Smooth muscle cell (in vitro differentiated cells): ENCODE results near the gene CAPS2. TPM values are rescaled to one million over a fixed set of nuclear protein-coding genes. Genes with fewer than 3 reads are reported as not detected.

Source experiments
- DNase-seq: peaks from one replicate; lab custom pipeline; 2025; ENCODE audit not compliant: unreplicated experiment; lab: John Stamatoyannopoulos, UW
- H2AFZ ChIP-seq: fragments of 200-600 bp; sonication (generic); 2 replicates; pipeline ENCODE4 v1.6.0; 2016; ENCODE audit warnings: antibody characterized with exemption, low read depth, mild to moderate bottlenecking
- H3F3A ChIP-seq: fragments of 200-600 bp; sonication (generic); 2 replicates; pipeline ENCODE4 v1.6.0; 2017; ENCODE audit warnings: antibody characterized with exemption, low read depth
- H3K27ac ChIP-seq: fragments of 200-600 bp; sonication (generic); 2 replicates; pipeline ENCODE4 v1.5.1; 2016; ENCODE audit warnings: low read depth, mild to moderate bottlenecking
- H3K27me3 ChIP-seq: fragments of 200-600 bp; sonication (generic); 2 replicates; pipeline ENCODE4 v1.6.1; 2016; ENCODE audit warnings: low read depth, mild to moderate bottlenecking
- H3K36me3 ChIP-seq: fragments of 200-600 bp; sonication (generic); 2 replicates; pipeline ENCODE4 v1.5.1; 2016; ENCODE audit warnings: low read depth
- H3K4me1 ChIP-seq: fragments of 200-600 bp; sonication (generic); 2 replicates; pipeline ENCODE4 v1.5.1; 2016; ENCODE audit warnings: low read depth
- H3K4me2 ChIP-seq: fragments of 200-600 bp; sonication (generic); 2 replicates; pipeline ENCODE4 v1.6.0; 2016; ENCODE audit warnings: mild to moderate bottlenecking
- H3K4me3 ChIP-seq: fragments of 200-600 bp; sonication (generic); 2 replicates; pipeline ENCODE4 v1.5.1; 2016; ENCODE audit warnings: mild to moderate bottlenecking
- H3K79me2 ChIP-seq: fragments of 200-600 bp; sonication (generic); 2 replicates; pipeline ENCODE4 v1.6.0; 2016; ENCODE audit warnings: low read depth, mild to moderate bottlenecking
- H3K9ac ChIP-seq: fragments of 200-600 bp; sonication (generic); 2 replicates; pipeline ENCODE4 v1.6.0; 2016; ENCODE audit warnings: low read depth
- H3K9me3 ChIP-seq: fragments of 200-600 bp; sonication (generic); replicated peaks from 2 replicates; pipeline ENCODE4 v1.5.1; 2016; ENCODE audit warnings: low read depth
- H4K20me1 ChIP-seq: fragments of 200-600 bp; sonication (generic); 2 replicates; pipeline ENCODE4 v1.6.0; 2016; ENCODE audit warnings: low read depth
- WGBS: methylation state at CpG from one replicate; pipeline ENCODE4 v1.1.7; 2016; ENCODE audit warnings: low lambda C conversion rate; 5-methylcytosine and 5-hydroxymethylcytosine counted together
- polyA plus RNA-seq: library from polyadenylated mRNA; unstranded; fragments of >200 nt; fragmentation: Nextera tagmentation; extraction: Ambion mirVana; gene quantifications from 2 replicates; pipeline ENCODE4 v1.2.1, GENCODE V29; 2016
- total RNA-seq: library from RNA; depleted of rRNA; stranded (reverse); fragments of >200 nt; gene quantifications from 2 replicates; pipeline ENCODE4 v1.2.3, GENCODE V29; 2014
- TF ChIP-seq, protein P1 (sequence below): fragments of 200-600 bp; sonication (generic); IDR thresholded peaks from 2 replicates; pipeline ENCODE4 v1.5.1; 2017; ENCODE audit warnings: borderline replicate concordance, mild to moderate bottlenecking, antibody characterized with exemption; ENCODE audit not compliant: insufficient read depth, poor library complexity, severe bottlenecking

CAPS2 gene
- total and polyA plus RNA-seq, 2 experiments from 2014 or later = 0.66 to 3.7 TPM

- Histone ChIP-seq H3K9me3 (no peaks in the 10 kb centered on the region), H4K20me1 (no peaks in the 10 kb centered on the region), H3F3A (no peaks in the 10 kb centered on the region), H3K27ac (no peak overlapping the region), H3K9ac (no peak overlapping the region), H3K36me3 (no peaks in the 10 kb centered on the region), H3K4me2 (no peak overlapping the region), H3K4me3 (no peak overlapping the region), H3K27me3 (no peaks in the 10 kb centered on the region), H3K4me1 (no peaks in the 10 kb centered on the region), H2AFZ (peak overlapping the region; percentile 27), H3K79me2 (no peaks in the 10 kb centered on the region)
- WGBS = 69% methylated on average over 1 of the region's 1 CpG
- TF ChIP-seq, protein P1, sequence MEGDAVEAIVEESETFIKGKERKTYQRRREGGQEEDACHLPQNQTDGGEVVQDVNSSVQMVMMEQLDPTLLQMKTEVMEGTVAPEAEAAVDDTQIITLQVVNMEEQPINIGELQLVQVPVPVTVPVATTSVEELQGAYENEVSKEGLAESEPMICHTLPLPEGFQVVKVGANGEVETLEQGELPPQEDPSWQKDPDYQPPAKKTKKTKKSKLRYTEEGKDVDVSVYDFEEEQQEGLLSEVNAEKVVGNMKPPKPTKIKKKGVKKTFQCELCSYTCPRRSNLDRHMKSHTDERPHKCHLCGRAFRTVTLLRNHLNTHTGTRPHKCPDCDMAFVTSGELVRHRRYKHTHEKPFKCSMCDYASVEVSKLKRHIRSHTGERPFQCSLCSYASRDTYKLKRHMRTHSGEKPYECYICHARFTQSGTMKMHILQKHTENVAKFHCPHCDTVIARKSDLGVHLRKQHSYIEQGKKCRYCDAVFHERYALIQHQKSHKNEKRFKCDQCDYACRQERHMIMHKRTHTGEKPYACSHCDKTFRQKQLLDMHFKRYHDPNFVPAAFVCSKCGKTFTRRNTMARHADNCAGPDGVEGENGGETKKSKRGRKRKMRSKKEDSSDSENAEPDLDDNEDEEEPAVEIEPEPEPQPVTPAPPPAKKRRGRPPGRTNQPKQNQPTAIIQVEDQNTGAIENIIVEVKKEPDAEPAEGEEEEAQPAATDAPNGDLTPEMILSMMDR = no peak
- no peak for DNase-seq
These were observed 36.5 kb upstream of the CAPS2 start for GRCh38 chr12:75366629-75367028.

DNA sequence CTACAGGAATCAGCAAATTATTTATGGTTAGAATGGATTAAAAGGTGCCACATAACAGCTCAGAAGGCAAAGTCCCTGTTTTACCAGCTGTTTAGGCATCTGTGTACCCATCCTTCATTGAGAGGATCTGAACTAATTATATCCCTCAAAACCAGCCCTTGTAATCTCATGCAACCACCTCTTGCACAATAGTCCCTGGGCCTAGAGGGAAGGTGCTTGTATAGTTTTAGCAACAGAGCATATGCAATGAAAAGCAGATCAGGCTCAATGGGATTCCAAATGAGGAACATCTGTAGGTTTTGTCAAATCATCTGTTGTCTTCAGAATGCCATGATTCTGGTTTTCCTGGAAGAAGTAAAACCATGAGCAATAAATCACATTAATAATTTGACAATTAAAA lies 34.8 kb upstream of the CAPS2 start:
- H3K4me2 ChIP-seq = no peak overlapping the region
- H3K36me3 ChIP-seq = no peaks in the 10 kb centered on the region
- H4K20me1 ChIP-seq = no peaks in the 10 kb centered on the region
- no peak for DNase-seq
- H3K4me1 ChIP-seq = no peaks in the 10 kb centered on the region
- H3K27ac ChIP-seq = no peak overlapping the region
- no peak overlapping the region for H3K9ac ChIP-seq
- TF ChIP-seq, protein P1 = no peak
- H3K79me2 ChIP-seq = no peaks in the 10 kb centered on the region
- H3K27me3 ChIP-seq = no peaks in the 10 kb centered on the region
- H3K4me3 ChIP-seq = no peak overlapping the region
- H3F3A ChIP-seq = no peaks in the 10 kb centered on the region
- no peaks in the 10 kb centered on the region for H3K9me3 ChIP-seq
- H2AFZ ChIP-seq = no peak overlapping the region

DNA sequence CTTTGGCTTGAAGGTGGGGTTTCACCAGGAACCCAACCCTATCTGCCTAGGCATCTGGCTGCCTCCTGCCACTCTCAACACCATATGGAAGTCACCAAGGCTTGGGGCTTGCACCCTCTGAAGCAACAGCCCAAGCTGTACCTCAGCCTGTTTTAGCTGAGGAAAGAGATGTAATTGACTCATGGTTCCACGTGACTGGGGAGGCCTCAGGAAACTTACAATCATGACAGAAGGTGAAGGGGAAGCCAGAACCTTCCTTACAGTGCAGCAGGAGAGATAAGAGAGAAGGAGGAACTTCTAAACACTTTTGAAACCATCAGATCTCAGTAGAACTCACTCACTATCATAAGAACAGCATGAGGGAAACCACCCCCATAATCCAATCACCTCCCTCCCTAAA lies 31.3 kb upstream of the CAPS2 start:
- H3K4me1 ChIP-seq = no peaks in the 10 kb centered on the region
- H3F3A ChIP-seq = no peaks in the 10 kb centered on the region
- H3K79me2 ChIP-seq = no peaks in the 10 kb centered on the region
- no peaks in the 10 kb centered on the region for H4K20me1 ChIP-seq
- H3K27ac ChIP-seq = no peak overlapping the region
- no peak overlapping the region for H3K4me3 ChIP-seq
- DNase-seq = no peak
- H2AFZ ChIP-seq = no peak overlapping the region
- TF ChIP-seq, protein P1 = no peak
- WGBS = 84% methylated on average over 1 of the region's 1 CpG
- no peaks in the 10 kb centered on the region for H3K9me3 ChIP-seq
- H3K27me3 ChIP-seq = no peaks in the 10 kb centered on the region
- no peaks in the 10 kb centered on the region for H3K36me3 ChIP-seq
- no peak overlapping the region for H3K4me2 ChIP-seq
- no peak overlapping the region for H3K9ac ChIP-seq

DNA sequence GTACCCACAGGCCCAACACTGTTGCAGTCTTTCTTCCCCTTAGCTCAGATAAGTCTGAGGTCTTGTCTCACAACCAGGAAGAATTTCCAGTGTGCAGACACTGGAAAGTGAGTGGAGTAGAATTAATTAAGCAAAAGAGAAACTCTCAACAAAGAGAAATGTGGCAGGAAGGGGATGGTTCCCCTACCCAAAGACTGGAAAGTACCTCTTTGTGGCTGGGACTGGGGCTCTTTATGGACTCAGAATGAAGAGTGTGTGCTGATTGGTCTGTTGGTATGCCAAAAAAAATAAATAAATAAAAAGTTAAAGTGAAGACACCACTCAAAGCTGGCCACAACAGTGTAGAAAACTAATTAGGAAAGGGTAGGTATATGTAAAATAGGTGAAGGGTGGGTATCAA lies 30.8 kb upstream of the CAPS2 start:
- Histone ChIP-seq H3K4me3 (no peak overlapping the region), H3K4me2 (no peak overlapping the region), H3K9me3 (no peaks in the 10 kb centered on the region), H3F3A (no peaks in the 10 kb centered on the region), H3K79me2 (no peaks in the 10 kb centered on the region), H3K27me3 (no peaks in the 10 kb centered on the region), H3K36me3 (no peaks in the 10 kb centered on the region), H3K27ac (no peak overlapping the region), H3K4me1 (no peaks in the 10 kb centered on the region), H2AFZ (no peak overlapping the region), H3K9ac (no peak overlapping the region), H4K20me1 (no peaks in the 10 kb centered on the region)
- TF ChIP-seq, protein P1 = no peak
- no peak for DNase-seq
